GM18907 (cell line): Measurements from ENCODE around the gene TAF15.

ENCODE experiments used
- ATAC-seq: cut with Tn5 transposase; IDR thresholded peaks from one replicate; pipeline ENCODE4 v1.9.1; 2021; ENCODE audit warnings: mild to moderate bottlenecking, moderate library complexity; ENCODE audit not compliant: unreplicated experiment

Gene TAF15

GRCh38 chr17:35786941-35787432 lies 22.3 kb upstream of the TAF15 start:
- no peak for ATAC-seq

- ATAC-seq: no peak
Observed at GRCh38 chr17:35788477-35789368, 20.6 kb upstream of the TAF15 start.

- no peak for ATAC-seq
Observed at GRCh38 chr17:35790841-35791240, 18.4 kb upstream of the TAF15 start.

- no peak for ATAC-seq
Observed at GRCh38 chr17:35791681-35792350, 17.5 kb upstream of the TAF15 start.

- no peak for ATAC-seq
Observed at GRCh38 chr17:35793257-35793656, 16.0 kb upstream of the TAF15 start.

- no peak for ATAC-seq
Observed at GRCh38 chr17:35795007-35795870, 14.0 kb upstream of the TAF15 start, which contains the start of gene MMP28. Gene MMP28 (minus strand): TSS chr17:35795641. CDS start chr17:35795377, 264 bp downstream.

DNA sequence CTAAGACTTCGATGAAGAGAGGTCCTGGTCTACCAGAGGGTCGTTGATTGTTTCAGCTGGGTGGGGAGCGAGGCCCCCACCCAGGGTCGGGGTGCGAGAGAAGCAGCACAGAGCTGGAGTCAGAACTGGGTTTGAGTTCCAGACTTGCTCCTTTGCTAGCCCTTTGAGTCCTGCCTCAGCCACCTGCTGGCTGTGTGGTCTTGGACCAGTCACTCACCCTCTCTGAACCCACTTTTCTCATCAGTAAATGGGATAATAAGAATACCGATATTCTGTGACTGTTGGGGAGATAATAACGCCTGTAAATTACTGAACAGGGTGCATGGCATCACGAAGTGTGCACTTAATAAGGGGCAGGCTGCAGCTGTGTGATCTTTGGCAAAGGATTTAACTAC lies 13.4 kb upstream of the TAF15 start:
- no peak for ATAC-seq

DNA sequence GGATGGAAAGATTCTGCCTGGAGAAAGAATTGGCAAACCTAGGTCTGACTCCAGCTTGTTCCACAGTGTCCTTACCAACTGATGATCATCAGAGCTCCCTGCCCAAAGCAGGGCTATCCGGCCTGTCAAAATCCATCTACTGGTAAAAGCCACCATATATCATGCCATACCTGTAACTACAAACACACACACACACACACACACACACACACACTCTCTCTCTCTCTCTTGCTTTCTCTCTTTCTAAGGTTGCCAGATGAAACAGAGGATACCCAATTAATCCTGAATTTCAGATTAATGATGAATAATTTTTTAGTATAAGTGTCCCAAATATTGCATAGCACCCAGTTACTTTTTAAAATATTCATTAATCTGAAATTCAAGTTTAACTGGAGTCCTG lies 12.3 kb upstream of the TAF15 start:
- ATAC-seq: no peak

GRCh38 chr17:35797370-35797769 lies 11.9 kb upstream of the TAF15 start:
- ATAC-seq: no peak

GRCh38 chr17:35797918-35798317 lies 11.4 kb upstream of the TAF15 start:
- no peak for ATAC-seq

DNA sequence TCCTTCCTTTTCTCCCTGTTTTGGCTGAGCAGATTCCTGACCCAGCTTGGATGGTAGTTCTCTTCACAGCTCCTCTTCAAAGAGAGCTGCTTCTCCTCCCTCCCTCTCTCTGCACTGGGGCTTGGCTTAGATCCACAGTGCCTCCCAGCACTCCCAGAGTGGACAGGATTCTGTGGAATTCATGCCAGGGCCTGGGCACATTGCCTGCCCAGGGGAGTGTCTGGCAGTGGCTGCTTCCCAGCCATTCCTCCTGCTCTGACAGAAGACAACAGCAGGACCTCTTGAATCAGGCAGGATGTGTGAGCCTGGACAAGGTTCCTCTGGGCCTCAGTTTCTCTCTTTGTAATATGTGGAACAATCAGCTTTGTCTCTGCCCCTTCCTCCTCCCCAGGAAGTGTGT lies 9.3 kb upstream of the TAF15 start:
- no peak for ATAC-seq

- ATAC-seq: no peak
Observed at GRCh38 chr17:35801583-35802224, 7.6 kb upstream of the TAF15 start.

GRCh38 chr17:35804658-35805192 lies 4.6 kb upstream of the TAF15 start:
- ATAC-seq: peak; percentile 25

- no peak for ATAC-seq
Observed at GRCh38 chr17:35807371-35808144, 1.7 kb upstream of the TAF15 start.

DNA sequence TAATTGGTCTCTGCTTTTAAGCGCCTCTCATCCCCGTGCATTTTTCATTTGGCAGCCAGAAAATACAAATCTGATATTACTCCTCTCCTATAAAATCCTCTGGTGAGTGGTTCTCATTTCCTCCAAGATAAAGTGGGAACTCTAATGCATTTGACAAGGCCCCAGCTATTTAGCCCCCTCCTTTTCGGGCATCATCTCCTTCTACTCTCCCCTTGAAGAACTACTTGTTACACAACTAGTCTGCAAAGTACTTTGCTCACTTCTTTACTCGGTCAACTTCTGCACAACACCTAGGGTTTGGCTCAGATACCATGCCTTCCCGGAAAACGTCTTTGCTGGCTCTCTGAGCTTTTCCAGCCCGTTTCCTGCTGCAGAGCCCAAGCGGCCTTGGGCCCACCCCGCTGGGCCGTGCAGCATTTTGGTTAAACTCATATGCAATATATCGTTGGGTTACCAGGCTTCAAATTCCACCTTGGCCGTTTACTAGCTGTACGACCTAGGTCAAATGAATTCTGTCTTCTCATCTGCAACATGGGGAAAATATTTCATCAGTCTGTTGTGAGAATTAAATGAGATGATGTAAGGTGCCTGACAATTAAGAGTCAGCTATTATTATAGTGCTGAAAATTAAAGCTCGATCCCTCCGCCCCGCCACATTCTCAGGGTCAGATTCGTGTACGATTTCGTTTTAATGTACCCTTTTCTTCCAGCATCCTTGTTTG lies 883 bp upstream of the TAF15 start:
- ATAC-seq: peak; percentile 0

DNA sequence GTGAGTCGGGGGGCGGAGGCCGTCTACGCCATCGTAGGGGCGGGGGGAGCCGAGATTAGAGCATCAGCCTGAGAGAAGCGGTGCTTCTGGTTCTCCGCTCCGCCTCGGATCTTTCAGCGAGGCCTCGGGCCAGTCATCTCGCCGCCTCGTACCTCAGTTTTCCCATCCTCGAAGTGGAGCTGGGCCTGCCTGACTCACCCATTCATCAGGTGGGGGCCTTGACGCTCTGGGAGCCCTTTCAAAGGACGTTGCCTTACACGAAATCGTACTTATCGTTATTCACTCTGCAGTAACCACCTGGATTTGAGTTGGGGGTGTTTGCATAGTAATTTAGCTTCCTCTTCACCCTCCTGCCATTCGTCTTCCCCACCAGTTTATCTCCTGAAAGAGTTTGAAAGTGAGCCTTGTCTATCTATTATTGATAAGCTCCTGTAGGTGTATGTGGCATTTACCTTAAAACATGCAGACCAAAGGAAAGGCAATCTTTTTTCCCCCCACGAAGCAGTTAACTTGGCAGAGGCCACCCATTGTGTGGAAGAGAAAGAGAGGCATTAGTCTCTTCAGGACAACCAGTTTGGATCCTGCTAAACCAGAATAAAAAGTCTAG lies 674 bp downstream of the TAF15 start:
- peak; percentile 1 for ATAC-seq

DNA sequence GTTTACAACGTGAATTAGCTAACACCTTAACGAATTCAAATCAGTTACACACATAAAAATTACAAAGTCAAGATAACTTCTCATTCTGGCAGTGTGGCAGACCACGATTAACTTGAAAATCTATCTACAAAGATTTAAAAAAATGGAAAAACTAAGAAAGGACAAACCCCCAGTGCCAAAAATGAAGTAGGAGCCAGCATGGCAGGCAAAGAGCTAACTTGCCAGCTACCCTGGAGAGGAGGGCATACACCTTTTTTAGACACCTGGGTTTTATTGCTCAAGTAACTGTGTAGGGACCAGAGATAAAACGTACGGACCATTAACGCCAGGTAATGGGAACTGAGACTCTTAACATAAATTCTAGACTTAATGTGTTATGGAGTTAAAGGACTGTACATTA lies 2.5 kb downstream of the TAF15 start:
- ATAC-seq: no peak

- ATAC-seq: no peak
Observed at GRCh38 chr17:35812456-35812855, 3.2 kb downstream of the TAF15 start.
